ENCODE data around the gene TEPSIN. TPM values are rescaled to one million over a fixed set of nuclear protein-coding genes. Genes with fewer than 3 reads are reported as not detected.

The TEPSIN gene
- total and polyA plus RNA-seq, 2 of the 8 experiments (the other 6 are each of a cell fraction or from before 2014, with no cell fraction given): 22.9 to 28.0 TPM

GRCh38 chr17:81247339-81247990 lies 8.6 kb upstream of the TEPSIN start (continued):
- TF ChIP-seq CTBP2 (IDR thresholded peaks at IDR 0.05; ENCODE audit: borderline replicate concordance, insufficient read depth, insufficient read length, low read length) (no peak), TAF7 (optimal IDR thresholded peaks at IDR 0.05; ENCODE audit: borderline replicate concordance, low read depth, low read length) (no peak), GABPA (IDR thresholded peaks at IDR 0.05; ENCODE audit: borderline replicate concordance, insufficient read depth, low read length) (no peak), CHD7 (IDR thresholded peaks at IDR 0.05; ENCODE audit: insufficient replicate concordance, low read length) (no peak)

All from H1 (cell line).